ENCODE data around the gene RNF212. TPM values are rescaled to one million over a fixed set of nuclear protein-coding genes. Genes with fewer than 3 reads are reported as not detected.
"Not testable (repeated sequence)": the region's sequence is repeated elsewhere in the genome, so short reads cannot be mapped to it uniquely, and the experiment has no call there.

RNF212 gene
- total and polyA plus RNA-seq, 2 donors (not counting 3 experiments of a cell fraction or from before 2014, with no cell fraction given): 2.3 to 2.8 TPM

DNA sequence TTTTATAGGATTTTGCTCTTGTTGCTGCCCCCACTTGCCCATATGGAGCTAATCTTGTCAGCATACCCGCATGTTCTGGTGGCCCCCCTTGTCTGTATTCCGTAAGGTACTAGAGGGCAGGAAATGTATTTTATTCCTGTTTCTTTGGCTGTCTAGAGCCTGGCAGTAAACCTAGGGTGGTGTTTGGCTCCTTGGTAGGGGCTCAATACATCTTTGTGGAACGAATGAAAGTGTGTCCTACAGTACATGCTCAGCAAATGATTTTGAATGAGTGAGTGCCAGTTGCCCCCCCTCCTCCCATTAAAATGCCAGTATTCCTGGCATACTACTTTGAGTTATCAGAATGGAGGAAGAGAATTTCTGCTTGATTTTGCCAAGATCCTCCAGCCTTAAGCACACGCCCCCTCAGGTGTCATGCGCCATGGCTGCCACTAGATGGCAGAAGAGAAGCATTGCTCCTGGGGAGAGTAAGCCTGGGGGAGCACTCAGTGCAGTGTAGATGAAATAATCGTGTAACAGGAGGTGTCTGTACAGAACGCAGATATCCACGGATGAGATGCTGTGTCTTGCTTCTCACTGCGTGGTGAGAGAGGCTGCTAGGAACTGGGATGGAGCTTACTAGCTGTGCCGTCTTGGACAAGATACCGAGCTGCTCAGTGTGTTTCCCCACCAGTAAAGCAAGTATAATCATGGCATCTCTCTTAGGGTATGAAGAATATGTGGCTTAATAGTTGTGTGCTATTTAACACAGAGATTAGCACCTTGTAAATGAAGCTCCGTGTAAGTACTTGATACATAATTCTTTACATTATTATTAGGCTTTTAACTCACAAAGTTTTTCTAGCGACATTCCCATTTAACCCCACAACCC is 17.2 kb upstream of the RNF212 start:
- H3K27me3 ChIP-seq (ENCODE audit: control insufficient read depth in 2 of 2, insufficient read depth in 2 of 2, low read length in 2 of 2): peaks cover 2 to 3% of the 10 kb centered on the region in 2 experiments
- no peaks in the 10 kb centered on the region for H3K9me1 ChIP-seq (replicated peaks; ENCODE audit: control insufficient read depth, extremely low read depth, insufficient read depth, low read length)
- H3K4me1 ChIP-seq (ENCODE audit: control insufficient read depth, extremely low read depth, insufficient read depth, low read length): no peaks in the 10 kb centered on the region
- no peak overlapping the region for H3K9ac ChIP-seq (replicated peaks; ENCODE audit: extremely low read depth, insufficient read depth, low read length)
- ChIA-PET CTCF (interaction anchor here (0.8 to 4.4 kb wide), 10 partner anchors 9 to 383 kb away, joined by 3 to 78 read pairs (median 8); no protein-coding TSS in a partner anchor), POLR2A (no interaction called here)
- H3K4me3 ChIP-seq (replicated peaks in 1 of 3; ENCODE audit: insufficient read depth in 1 of 3, low read depth in 1 of 3, low read length in 3 of 3): no peak overlapping the region
- no peaks in the 10 kb centered on the region for H4K20me1 ChIP-seq (replicated peaks; ENCODE audit: control insufficient read depth, extremely low read depth, insufficient read depth, low read length)
- TF ChIP-seq, protein P1, sequence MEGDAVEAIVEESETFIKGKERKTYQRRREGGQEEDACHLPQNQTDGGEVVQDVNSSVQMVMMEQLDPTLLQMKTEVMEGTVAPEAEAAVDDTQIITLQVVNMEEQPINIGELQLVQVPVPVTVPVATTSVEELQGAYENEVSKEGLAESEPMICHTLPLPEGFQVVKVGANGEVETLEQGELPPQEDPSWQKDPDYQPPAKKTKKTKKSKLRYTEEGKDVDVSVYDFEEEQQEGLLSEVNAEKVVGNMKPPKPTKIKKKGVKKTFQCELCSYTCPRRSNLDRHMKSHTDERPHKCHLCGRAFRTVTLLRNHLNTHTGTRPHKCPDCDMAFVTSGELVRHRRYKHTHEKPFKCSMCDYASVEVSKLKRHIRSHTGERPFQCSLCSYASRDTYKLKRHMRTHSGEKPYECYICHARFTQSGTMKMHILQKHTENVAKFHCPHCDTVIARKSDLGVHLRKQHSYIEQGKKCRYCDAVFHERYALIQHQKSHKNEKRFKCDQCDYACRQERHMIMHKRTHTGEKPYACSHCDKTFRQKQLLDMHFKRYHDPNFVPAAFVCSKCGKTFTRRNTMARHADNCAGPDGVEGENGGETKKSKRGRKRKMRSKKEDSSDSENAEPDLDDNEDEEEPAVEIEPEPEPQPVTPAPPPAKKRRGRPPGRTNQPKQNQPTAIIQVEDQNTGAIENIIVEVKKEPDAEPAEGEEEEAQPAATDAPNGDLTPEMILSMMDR (IDR thresholded peaks at IDR 0.05; ENCODE audit: extremely low read depth in 1 of 2, insufficient read depth in 1 of 2, low read depth in 1 of 2, low read length in 2 of 2): peak; percentile 94 to 98
- TF ChIP-seq GATA2 (IDR thresholded peaks at IDR 0.05; ENCODE audit: insufficient read depth, insufficient read length, low read depth, low read length): no peak
- BruUV-seq (replicated peaks): no TSS peak
- H3K27ac ChIP-seq (ENCODE audit: insufficient read depth, low read depth, low read length): no peak overlapping the region
- H3K9me3 ChIP-seq (replicated peaks; ENCODE audit: control insufficient read depth, insufficient read depth, low read length): no peaks in the 10 kb centered on the region
- no peak overlapping the region for H3K4me2 ChIP-seq (ENCODE audit: insufficient read depth, low read length)
- DNase-seq (ENCODE audit: low read depth, low spot score) (peak; percentile 88), FAIRE-seq (peak; percentile 90)
- no peaks in the 10 kb centered on the region for H3K36me3 ChIP-seq (ENCODE audit: control insufficient read depth in 2 of 2, extremely low read depth in 1 of 2, insufficient read depth in 2 of 2, low read length in 2 of 2)
- H2AFZ ChIP-seq (ENCODE audit: low read depth, low read length): no peak overlapping the region
- intact Hi-C loops (cut with micrococcal nuclease) (loop anchor here (1.0 kb wide), 2 partner anchors 138 to 221 kb away; no protein-coding TSS in a partner anchor), dilution Hi-C loops (cut with MboI; ENCODE audit: extremely low pct_ligation_motif_present, low sequenced_read_pairs) (no loop called here)
- no peaks in the 10 kb centered on the region for H3K79me2 ChIP-seq (ENCODE audit: control insufficient read depth, insufficient read depth, low read length)

GRCh38 chr4:1126506-1126905 is 13.1 kb upstream of the RNF212 start:
- no peaks in the 10 kb centered on the region for H3K9me1 ChIP-seq (replicated peaks; ENCODE audit: control insufficient read depth, extremely low read depth, insufficient read depth, low read length)
- dilution Hi-C loops (cut with MboI; ENCODE audit: extremely low pct_ligation_motif_present, low sequenced_read_pairs): no loop called here
- intact Hi-C loops (cut with micrococcal nuclease): no loop called here
- no peak for DNase-seq (ENCODE audit: low read depth, low spot score)
- TF ChIP-seq EZH2 (IDR thresholded peaks at IDR 0.05; ENCODE audit: borderline replicate concordance, low read depth, low read length, severe bottlenecking): no peak
- no peak for TF ChIP-seq MYC (IDR thresholded peaks at IDR 0.05; ENCODE audit: low read depth, low read length)
- TF ChIP-seq POLR2AphosphoS5 (IDR thresholded peaks at IDR 0.05; ENCODE audit: insufficient read depth, low read depth, low read length): no peak
- no peak overlapping the region for H3K27ac ChIP-seq (ENCODE audit: insufficient read depth, low read depth, low read length)
- H3K9me3 ChIP-seq (replicated peaks; ENCODE audit: control insufficient read depth, insufficient read depth, low read length): no peaks in the 10 kb centered on the region
- no peaks in the 10 kb centered on the region for H3K4me1 ChIP-seq (ENCODE audit: control insufficient read depth, extremely low read depth, insufficient read depth, low read length)
- no peak overlapping the region for H3K9ac ChIP-seq (replicated peaks; ENCODE audit: extremely low read depth, insufficient read depth, low read length)
- no peak overlapping the region for H2AFZ ChIP-seq (ENCODE audit: low read depth, low read length)
- H3K4me3 ChIP-seq (replicated peaks in 1 of 3; ENCODE audit: insufficient read depth in 1 of 3, low read depth in 1 of 3, low read length in 3 of 3): no peak overlapping the region
- CTCF ChIA-PET: no interaction called here
- H3K79me2 ChIP-seq (ENCODE audit: control insufficient read depth, insufficient read depth, low read length): no peaks in the 10 kb centered on the region
- no peaks in the 10 kb centered on the region for H3K36me3 ChIP-seq (ENCODE audit: control insufficient read depth in 2 of 2, extremely low read depth in 1 of 2, insufficient read depth in 2 of 2, low read length in 2 of 2)
- no peak overlapping the region for H3K4me2 ChIP-seq (ENCODE audit: insufficient read depth, low read length)
- no peaks in the 10 kb centered on the region for H4K20me1 ChIP-seq (replicated peaks; ENCODE audit: control insufficient read depth, extremely low read depth, insufficient read depth, low read length)
- BruUV-seq (replicated peaks): no TSS peak
- POLR2A ChIA-PET: no interaction called here
- H3K27me3 ChIP-seq (ENCODE audit: control insufficient read depth in 2 of 2, insufficient read depth in 2 of 2, low read length in 2 of 2): peaks cover 7% of the 10 kb centered on the region in 2 experiments
- no peak for FAIRE-seq

DNA sequence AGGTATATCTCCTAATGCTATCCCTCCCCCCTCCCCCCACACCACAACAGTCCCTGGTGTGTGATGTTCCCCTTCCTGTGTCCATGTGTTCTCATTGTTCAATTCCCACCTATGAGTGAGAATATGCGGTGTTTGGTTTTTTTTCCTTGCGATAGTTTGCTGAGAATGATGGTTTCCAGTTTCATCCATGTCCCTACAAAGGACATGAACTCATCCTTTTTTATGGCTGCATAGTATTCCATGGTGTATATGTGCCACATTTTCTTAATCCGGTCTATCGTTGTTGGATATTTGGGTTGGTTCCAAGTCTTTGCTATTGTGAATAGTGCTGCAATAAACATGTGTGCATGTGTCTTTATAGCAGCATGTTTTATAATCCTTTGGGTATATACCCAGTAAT is 12.1 kb upstream of the RNF212 start:
- DNase-seq (ENCODE audit: low read depth, low spot score); H3K4me3 ChIP-seq (replicated peaks in 1 of 3; ENCODE audit: insufficient read depth in 1 of 3, low read depth in 1 of 3, low read length in 3 of 3); intact Hi-C loops (cut with micrococcal nuclease); H3K79me2 ChIP-seq (ENCODE audit: control insufficient read depth, insufficient read depth, low read length); H3K4me1 ChIP-seq (ENCODE audit: control insufficient read depth, extremely low read depth, insufficient read depth, low read length); H3K9ac ChIP-seq (replicated peaks; ENCODE audit: extremely low read depth, insufficient read depth, low read length); H3K9me1 ChIP-seq (replicated peaks; ENCODE audit: control insufficient read depth, extremely low read depth, insufficient read depth, low read length); H2AFZ ChIP-seq (ENCODE audit: low read depth, low read length); H3K27ac ChIP-seq (ENCODE audit: insufficient read depth, low read depth, low read length); H3K36me3 ChIP-seq (ENCODE audit: control insufficient read depth in 2 of 2, extremely low read depth in 1 of 2, insufficient read depth in 2 of 2, low read length in 2 of 2); CTCF ChIA-PET; dilution Hi-C loops (cut with MboI; ENCODE audit: extremely low pct_ligation_motif_present, low sequenced_read_pairs); H3K9me3 ChIP-seq (replicated peaks; ENCODE audit: control insufficient read depth, insufficient read depth, low read length); H4K20me1 ChIP-seq (replicated peaks; ENCODE audit: control insufficient read depth, extremely low read depth, insufficient read depth, low read length); H3K4me2 ChIP-seq (ENCODE audit: insufficient read depth, low read length); POLR2A ChIA-PET; FAIRE-seq; BruUV-seq (replicated peaks): not testable (repeated sequence)
- peaks cover 7 to 12% of the 10 kb centered on the region in 2 experiments for H3K27me3 ChIP-seq (ENCODE audit: control insufficient read depth in 2 of 2, insufficient read depth in 2 of 2, low read length in 2 of 2)
